ENCODE measurements around the gene SPATS2. TPM values are rescaled to one million over a fixed set of nuclear protein-coding genes. Genes with fewer than 3 reads are reported as not detected.

SPATS2 gene
- total RNA-seq, 1 donor from 2014 or later, result 29.9 TPM

- DNase-seq (ENCODE audit: low read depth), result no peak
- H3K4me3 ChIP-seq (ENCODE audit: low read depth, low read length), result no peak overlapping the region
- TF ChIP-seq CTCF (conservative IDR thresholded peaks at IDR 0.05; ENCODE audit: low read depth, low read length), result no peak
These were observed 190.1 kb downstream of the SPATS2 start for GRCh38 chr12:49557187-49557916.

DNA sequence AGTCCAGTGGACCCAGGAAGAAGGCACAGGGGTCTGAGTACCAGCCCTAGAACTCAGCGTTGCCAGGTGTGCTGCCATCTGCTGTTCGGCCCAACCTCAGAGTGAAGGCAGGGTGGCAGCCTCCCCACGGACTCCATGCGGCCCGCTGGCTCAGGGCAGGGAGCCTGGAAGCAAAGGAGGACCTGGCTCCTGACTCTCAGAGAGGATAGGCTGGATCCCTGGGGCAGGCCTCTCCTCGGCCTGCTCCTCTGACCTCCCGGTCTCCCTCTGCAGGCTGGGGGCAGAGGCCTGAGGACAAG lies 190.6 kb downstream of the SPATS2 start:
- no peak overlapping the region for H3K4me3 ChIP-seq (ENCODE audit: low read depth, low read length)
- peak; percentile 43 for TF ChIP-seq CTCF (conservative IDR thresholded peaks at IDR 0.05; ENCODE audit: low read depth, low read length)
- no peak for DNase-seq (ENCODE audit: low read depth)

GRCh38 chr12:49558526-49558925 lies 191.3 kb downstream of the SPATS2 start:
- DNase-seq (ENCODE audit: low read depth), result no peak
- TF ChIP-seq CTCF (conservative IDR thresholded peaks at IDR 0.05; ENCODE audit: low read depth, low read length), result no peak
- H3K4me3 ChIP-seq (ENCODE audit: low read depth, low read length), result no peak overlapping the region

DNA sequence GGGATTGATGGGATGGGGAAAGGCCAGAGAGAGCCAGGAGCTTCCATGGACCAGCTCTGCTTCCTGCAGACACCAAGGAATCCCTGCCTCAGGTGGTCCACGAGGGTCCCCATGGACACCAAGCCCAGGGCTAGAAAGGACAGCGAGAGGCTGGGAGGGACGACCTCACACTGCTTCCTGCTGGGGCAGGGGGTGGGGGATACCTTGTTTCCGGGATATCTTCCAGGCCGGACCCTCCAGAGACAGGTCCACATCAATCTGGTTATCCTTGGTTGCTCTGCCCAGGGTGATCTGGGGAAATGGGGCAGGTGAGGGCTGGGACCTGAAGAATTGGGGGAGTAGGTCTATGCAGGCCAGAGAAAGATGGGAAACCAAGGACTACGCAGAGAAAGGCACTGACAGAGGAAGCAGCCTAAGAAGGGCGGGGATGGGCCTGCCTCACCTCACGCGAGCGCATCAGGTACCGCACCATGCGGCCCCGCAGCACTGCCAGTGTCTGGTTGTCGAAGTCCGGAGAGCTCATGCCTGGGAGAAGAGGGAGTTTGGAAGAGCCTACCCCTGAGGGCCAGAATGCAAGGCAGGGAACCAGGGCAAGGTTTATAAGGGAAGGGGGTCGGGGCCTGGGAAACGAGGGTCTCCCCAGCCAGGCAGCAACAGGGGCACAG lies 191.9 kb downstream of the SPATS2 start:
- DNase-seq (ENCODE audit: low read depth), result no peak
- no peak overlapping the region for H3K4me3 ChIP-seq (ENCODE audit: low read depth, low read length)
- no peak for TF ChIP-seq CTCF (conservative IDR thresholded peaks at IDR 0.05; ENCODE audit: low read depth, low read length)

- DNase-seq (ENCODE audit: low read depth), result no peak
- TF ChIP-seq CTCF (conservative IDR thresholded peaks at IDR 0.05; ENCODE audit: low read depth, low read length), result no peak
These were observed 193.4 kb downstream of the SPATS2 start for GRCh38 chr12:49560695-49561094.

GRCh38 chr12:49562233-49562632 lies 195.0 kb downstream of the SPATS2 start:
- DNase-seq (ENCODE audit: low read depth), result no peak
- H3K4me3 ChIP-seq (ENCODE audit: low read depth, low read length), result no peak overlapping the region
- no peak for TF ChIP-seq CTCF (conservative IDR thresholded peaks at IDR 0.05; ENCODE audit: low read depth, low read length)

More at GRCh38 chr12:49560695-49561094, 193.4 kb downstream of the SPATS2 start:
- H3K4me3 ChIP-seq (ENCODE audit: low read depth, low read length), result no peak overlapping the region

GRCh38 chr12:49562831-49563230 lies 195.6 kb downstream of the SPATS2 start:
- H3K4me3 ChIP-seq (ENCODE audit: low read depth, low read length), result no peak overlapping the region
- DNase-seq (ENCODE audit: low read depth), result no peak
- TF ChIP-seq CTCF (conservative IDR thresholded peaks at IDR 0.05; ENCODE audit: low read depth, low read length), result no peak
